T-helper 1 cell treated with Interleukin-12 subunit alpha and Interleukin-12 subunit beta and Interleukin-4 antibody, amounts not matched to agents 30 ng/mL and 1 ng/mL, for 36 hours (primary cell): ENCODE data around the gene TNS3. TPM values are rescaled to one million over a fixed set of nuclear protein-coding genes. Genes with fewer than 3 reads are reported as not detected.

ENCODE experiments used
- intact Hi-C: fragments of 100-400 bp; cut with micrococcal nuclease; formaldehyde crosslinking; loops from one replicate; pipeline ENCODE4 v1.15.1; 2024
- total RNA-seq: library from RNA; stranded (reverse); gene quantifications from 2 replicates; pipeline ENCODE4 v1.2.3, GENCODE V29; 2022

Gene TNS3
- total RNA-seq, 1 donor from 2014 or later: 0.51 TPM

DNA sequence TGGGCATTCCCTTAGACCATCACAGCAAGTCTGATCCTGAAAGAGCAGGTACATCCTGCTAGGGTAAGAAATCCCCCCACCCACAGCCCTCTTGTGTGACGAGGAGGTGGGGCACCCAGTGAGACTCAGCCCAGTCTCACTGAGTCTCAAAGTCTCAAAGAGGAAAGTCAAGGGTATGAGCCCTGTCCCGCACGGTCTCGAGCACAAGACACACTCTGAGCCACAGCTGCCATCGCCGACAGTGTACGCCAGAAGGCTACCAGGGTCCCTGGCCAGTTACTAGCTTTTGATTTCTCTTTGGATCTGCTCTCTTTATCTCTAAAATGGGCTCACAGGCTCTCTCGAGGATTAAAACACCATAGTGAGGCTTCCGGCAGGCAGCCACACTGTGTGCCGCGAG lies 190.2 kb downstream of the TNS3 start:
- intact Hi-C loops: no loop called here

DNA sequence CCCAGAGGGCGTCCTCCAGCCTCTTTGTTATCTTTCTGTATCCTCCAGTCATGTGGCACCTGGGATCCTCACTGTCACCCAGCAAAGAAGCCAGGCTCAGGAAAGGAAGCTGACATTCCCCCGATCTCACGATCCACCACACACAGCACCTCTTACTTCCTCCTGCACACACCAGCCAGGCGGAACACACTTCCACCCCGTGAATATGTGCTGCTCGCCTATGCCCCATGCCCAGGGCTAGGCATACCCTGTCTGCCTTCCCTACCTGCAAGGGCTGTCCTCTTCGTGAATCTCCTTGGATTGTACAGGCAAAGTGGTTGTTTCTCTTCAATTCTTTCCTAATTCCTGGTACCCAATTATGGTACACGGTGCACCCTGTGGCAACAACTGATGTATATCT lies 191.0 kb downstream of the TNS3 start:
- intact Hi-C loops: no loop called here

DNA sequence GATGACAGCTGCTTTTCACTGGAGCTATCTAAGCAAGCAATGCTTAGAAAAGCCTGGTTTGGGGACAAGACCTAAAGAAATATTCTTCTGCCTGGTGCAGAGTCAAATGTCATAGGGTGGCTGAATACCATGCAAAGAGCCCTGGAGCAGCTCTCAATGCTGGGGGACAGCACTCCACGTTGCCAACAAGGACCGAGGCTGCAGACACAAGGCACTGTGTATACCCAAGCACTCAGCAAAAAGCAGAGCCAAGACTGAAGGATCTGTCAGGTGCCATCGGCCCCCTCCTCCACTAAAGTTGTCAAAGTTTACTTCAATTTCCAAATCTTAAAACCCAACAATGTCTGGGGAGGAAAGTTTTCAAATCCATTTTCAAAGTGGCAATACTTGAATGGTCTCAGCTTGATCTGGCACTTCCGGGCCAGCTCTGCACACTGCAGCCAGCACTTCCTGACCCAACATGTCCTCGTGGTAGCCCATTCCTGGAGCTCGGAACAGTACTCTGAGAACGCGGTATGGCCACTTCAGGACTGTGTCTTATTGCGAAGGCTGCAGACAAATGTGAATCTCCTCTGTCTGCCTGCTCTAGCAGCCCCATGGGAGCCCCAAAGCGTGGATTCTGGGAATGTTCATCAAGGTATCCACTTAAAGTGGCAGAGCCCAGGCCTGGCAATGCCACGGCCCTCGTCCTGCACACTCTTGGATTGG lies 191.8 kb downstream of the TNS3 start:
- intact Hi-C loops: no loop called here

DNA sequence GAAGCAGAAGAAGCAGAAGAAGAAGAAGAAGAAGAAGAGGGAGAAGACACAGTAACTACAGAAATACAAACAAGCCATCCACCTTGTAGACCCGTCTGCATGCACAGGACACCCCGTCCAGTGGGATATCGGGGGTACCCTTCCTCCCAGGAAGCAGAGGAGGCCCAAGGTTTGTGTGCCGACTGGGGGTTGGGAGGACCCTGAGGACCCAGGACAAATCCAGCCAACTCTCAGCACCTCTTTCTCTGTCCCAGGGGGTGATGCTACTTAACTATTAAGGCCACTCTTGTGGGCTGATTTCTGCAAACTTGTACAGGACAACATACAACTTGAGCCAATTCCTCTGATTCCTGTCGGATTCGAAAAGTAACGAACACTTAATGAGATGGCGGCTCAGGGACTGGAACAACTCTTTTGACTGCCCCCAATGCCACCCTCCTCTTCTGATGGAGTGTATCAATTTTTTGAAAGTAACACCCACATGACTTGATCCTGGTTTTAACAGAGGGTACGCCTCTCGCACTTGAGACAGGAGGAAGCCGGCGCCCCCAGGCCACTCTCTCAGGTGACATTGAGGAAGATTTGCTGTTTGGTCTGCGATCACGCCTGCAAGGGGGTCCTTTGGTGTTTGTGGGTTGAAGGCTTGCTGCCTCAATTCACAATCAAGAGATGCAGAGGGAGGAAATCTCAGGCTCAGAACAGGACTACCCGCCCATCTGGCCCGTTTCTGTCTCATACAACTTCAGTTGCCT lies 192.6 kb downstream of the TNS3 start:
- intact Hi-C loops: no loop called here

DNA sequence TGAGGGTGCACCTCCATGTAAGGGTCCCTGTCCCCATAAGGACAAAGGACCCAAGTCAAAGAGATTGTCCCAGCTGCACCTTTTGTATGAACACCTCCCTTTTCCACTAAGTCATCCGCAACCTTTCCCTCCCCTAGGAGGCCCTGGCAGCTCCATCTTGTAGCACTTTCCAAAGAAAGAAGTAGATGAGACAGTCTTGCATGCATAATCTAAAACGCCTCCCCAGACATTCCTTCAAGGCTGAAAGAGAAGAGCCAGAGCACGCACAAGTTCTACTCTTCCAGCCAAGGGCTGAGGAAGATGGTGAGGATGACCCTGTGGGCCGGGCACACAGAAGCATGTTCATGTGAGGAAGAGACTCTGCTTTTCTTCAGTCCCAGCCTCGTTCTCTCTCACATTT lies 194.4 kb downstream of the TNS3 start:
- intact Hi-C loops: no loop called here

DNA sequence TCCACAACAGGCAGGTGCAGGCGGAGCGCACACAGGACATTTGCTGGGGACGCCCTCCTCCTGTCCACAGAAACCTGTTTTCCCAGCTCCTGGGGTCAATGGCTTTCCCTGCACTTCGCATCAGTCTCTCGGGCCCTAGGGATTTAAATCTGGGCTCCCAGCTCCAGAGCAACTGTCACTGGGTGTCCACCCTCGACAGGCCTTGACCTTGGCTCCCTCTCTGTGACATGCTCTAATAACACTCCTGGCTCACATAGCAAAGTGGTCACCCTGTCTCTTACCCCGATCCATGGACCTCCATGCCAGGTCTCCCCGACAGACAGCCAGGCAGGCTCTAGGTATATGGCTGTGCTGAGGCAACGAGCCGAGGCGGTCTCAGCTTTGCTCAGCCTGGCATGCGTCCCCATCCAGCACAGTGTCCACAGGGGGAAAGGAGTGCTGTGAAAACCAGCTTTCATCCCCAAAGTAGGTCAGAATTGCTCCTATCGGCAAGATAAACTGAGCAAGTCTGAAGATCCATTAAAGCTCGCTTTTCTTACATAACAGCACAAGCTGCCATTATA lies 195.6 kb downstream of the TNS3 start:
- intact Hi-C loops: no loop called here

DNA sequence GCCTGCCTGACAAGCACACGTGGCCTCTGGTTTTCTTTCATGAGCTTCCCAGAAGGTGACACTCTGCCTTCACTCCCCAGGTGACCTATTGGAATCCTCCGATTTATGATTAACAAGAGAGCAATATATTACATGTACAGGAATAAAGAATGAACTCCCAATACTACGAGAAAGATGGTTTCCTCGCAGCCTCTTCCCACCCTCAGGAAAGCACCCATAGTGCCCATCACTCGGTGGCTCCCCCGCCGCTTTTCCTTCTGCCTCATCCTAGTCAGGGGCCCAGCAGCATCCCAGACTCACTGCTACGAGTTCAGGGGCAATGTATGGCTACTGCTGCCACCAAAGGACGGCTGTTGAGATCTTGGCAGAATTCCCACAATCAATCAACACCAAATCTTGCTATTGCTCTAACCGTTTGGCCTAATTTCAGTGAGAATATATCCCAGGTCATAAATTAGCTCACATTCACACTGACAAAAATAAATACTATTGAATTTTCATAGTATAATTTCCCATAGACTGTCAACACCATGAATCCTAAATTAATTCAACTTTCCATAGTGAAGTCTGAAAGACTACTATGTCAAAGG lies 196.3 kb downstream of the TNS3 start:
- intact Hi-C loops: no loop called here

DNA sequence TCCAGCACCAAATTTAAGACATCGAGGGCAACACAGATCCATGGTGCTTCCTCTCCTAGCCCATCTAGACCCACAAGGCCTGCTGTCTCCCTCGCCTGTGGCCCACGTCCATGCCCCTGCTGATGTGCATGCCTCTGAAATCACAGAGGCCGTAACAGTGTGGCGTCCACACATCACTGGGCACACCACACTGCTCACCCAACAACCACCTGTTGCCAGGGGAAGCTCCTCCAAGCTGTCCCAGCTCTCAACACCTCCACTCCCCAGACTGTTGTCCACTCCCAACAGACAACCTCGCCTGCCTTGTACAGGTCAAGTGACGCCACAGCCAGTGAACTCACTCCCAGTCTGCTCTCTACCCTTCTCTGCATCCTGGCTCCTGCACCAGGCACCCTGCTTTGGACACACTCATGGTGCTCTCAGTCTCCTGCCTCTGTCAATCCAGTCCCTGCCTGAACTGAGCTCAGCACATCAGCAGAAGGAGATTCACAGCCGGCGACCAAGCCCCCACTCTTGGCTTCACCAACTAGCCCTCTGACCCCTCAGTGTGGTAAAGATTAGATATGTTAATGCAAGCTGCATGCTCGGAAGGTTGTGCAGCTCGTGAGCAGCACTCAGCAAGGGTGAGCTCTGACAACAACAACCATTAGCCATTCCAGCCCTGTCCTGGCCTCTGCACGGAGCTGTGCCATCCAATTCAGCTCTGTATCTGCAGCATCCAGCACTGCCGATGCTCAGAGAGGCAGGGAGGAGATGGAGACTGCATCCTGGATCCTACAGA lies 197.0 kb downstream of the TNS3 start:
- intact Hi-C loops: no loop called here

DNA sequence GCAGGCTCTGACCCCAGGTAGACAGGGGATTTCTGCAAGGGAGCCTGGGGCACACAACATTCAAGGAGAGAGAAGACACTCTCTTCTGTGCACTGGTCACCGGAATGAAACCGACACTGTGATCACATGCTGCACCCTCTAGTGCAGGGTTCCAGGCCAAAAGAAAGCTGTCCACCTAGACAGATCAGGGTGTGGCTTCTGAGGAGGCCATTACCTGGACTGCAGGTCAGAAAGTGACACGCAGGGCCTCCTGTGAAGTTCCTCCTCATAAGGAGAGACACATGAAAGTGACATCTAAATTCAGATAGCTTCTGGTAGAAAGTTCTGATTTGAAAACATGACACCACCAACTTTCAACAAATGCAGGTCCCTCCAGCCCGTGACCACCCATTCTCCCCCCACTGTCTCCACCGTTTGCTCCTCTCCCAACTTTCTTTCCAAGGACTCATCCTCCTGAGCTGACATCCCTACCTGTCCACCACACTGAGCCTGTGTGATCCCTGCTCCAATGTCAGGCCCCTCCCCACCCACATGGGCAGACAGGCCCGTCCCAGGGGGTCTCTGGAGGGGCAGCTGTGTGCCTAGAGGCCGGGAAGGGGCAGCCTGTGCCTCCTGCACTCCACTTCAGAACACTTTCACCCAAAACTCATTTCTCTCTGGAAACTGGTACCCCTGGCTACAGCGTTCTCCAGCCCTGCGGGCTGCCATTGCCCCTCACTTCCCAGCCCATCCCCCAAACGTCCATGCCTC lies 198.0 kb downstream of the TNS3 start:
- intact Hi-C loops: no loop called here

DNA sequence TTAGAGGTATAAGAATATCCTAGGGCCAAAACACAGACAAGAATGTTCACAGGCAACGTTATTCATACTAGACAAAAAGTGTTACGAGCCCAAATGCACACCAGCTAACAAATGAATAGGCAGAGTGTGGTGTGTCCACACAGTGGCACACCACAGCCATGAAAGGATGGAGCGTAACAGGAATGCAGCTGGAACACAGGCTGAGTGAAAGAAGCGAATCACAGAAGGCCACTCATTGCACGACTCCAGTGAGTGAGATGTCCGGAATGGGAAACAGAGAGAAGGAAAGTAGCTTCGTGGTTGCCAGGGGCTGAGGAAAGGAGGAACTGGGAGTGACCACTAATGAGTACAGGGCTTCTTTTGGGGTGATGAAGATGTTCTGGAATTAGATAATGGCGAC lies 198.8 kb downstream of the TNS3 start:
- intact Hi-C loops: no loop called here

DNA sequence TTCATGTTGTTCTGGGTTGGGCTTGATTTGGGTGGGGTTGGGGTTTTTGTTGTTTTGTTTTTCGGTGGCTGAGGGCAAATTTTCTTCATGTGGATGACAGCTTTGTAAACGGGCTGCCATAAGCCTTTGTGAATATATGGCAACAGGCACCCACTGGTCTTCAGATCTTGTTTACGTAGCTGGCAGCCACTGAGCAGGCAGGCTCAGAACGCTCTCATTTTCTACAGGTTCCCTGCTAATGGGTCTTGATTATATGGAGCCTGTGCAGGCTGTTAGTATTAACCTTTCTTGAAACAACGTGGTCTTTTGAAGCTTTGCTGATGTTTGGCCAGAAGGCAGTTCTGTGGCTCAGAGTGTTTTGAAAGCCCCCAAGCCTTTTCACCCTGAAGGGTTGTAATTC lies 199.7 kb downstream of the TNS3 start:
- intact Hi-C loops: no loop called here

DNA sequence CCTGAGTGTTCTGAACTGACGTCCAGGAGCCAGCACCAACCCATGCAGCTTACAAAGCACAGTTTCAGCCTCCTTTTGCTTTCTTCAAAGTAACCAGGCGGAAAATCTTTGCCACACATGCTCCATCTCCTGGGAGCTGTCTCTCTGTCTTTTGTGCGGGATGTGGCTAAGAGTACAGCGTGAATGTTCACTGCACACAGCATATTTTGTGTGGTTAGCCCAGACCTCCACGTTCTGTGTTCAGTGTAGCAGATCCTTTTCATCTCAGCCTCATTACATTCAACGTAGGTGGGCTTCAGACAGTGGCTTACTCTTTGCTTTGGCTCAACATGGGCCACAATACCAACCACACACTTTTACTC lies 200.8 kb downstream of the TNS3 start:
- intact Hi-C loops: no loop called here

DNA sequence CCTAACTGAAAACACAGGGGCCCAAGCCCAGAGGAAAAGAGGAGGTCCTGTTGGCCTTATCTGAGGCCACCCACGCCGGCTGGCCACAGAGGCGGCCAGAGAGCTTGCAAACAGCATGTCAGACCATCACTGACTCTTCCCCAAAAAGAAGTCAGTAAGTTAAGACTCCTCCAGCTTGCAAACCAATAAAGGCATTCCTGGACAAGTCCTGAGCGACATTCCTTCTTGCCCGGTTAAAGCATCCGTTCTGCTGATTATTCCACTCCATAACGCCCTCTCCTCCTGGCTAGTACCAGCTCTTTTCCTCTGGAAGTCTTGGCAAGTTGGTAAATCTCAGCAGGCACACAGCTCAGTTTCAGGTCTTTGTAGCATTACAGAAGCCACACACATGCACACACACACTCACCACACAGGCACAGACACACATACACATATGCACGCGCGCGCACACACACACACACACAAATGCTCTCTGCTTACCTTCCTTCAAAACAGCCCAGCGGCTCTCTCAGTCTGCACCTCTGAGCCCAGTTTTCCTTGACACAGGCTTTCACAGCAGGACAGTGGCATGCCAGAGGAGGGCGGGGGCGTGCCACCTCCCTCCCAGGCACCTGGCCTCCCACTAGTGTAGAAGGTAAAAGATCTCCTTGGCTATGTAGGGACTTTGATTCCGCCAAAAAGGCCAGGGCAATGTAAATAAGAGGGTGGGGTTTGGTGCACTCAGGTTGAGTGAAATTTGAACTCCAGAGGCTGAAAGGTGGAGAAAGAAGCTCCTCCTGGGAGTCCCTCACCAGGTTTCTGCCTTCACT lies 201.4 kb downstream of the TNS3 start:
- intact Hi-C loops: no loop called here

DNA sequence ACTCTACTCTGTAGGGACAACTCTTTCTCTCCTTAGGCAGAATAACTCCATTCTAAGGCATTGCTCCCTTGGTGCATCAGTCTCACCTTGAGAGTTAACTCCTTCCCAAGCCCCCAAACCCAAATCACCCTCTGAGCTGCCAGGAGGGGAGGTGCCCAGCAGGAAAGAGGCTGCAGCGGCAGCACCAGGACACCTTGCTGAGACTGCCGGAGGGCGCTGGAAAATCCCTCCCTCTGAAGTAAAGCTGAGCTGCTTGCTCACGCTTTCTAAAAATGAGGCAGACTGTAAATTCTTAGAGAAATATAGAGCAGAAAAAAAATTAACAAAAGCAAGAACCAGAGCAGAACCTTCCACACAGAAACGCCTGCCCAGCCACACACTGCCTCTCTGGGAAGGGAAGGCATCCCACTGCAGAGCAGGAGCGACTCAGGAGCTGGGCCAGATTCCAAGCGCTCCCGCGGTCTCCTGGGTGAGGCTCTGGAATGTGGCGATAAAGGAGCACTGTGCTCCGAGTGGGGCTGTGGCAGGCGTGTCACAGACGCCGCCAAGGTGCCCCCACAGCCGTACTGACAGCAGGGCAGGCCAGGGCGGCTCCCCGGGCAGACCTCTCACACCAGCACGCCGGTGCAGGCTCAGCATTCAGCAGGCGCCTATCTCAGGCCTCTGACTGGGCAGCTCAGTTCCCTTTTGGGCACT lies 202.1 kb downstream of the TNS3 start:
- intact Hi-C loops: no loop called here

DNA sequence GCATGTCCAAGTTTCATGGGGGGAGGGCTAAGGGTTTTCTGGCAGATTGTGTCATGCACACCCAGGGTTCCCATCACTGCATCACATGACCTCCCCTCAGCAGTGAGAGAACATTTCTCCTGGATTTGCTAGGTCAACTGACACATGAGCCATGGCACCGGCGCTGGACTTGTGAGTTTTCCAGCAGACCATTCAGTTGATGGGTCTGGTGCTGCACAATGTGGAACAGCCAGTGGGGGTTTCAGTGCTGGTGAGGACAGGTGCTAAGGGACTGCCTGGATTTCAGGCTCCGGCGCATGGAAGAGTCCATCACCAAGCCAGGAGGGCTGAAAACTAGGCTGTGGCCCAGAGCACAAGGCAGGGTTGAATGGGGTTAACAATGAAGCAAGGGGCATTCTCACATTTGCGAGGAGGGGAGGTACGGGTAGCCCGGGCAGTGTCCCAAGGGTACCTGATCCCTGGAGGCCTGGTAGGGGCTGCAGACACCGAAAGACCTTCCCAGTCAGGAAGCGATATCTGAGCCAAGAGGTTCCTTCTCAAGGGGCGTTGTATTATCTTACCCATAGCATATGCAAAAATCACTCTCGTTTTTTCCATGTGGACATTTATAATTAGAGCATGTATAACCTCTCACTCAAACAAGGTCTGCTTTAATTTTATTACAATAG lies 203.0 kb downstream of the TNS3 start:
- intact Hi-C loops: no loop called here

DNA sequence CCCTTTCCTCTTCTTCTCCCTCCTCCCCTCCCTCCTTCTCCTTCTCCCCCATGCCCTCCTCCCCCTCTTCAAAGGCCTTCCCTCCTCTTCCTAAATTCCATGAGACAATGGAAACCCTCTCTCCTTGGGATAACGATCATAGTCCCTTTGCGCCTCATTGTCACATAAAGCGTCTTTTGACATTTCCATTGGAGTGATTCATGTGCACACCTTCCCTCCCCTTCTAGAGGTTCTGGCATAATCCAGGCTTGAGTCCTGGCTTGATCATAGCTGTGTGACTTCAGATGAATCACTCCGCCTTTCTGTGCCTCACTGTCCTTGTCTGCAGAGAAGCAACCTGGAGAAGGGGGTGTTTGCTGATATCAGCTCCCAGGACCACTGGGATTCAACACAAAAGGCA lies 204.2 kb downstream of the TNS3 start:
- intact Hi-C loops: no loop called here

DNA sequence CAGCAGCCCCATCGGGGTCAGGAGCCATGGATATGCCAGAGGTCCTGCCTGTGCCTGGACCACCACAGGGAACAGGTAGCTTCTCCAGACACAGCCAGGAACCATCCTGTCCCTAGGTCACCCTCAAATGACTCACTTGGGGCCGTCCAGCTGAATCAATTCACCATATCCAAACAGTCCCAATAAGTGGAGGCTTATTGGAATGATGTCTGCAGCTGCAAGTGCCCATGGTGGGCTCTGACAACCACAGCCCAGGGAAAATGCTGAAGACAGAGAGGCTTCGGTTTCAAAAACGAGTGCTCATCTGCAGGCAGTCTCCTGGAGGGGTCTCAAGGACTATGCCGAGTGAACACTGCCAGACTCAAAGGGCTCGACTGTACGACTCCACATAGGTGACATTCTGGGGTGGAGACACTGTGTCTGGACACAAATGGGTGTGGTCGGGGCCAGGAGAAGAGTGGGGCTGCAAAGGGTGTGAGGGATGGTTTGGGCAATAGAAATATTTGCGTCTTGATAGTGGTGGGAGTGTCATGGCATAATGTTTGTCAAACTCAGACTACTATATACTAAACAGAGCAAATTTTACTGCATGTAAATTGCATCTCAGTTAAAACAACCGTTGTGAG lies 204.8 kb downstream of the TNS3 start:
- intact Hi-C loops: no loop called here

DNA sequence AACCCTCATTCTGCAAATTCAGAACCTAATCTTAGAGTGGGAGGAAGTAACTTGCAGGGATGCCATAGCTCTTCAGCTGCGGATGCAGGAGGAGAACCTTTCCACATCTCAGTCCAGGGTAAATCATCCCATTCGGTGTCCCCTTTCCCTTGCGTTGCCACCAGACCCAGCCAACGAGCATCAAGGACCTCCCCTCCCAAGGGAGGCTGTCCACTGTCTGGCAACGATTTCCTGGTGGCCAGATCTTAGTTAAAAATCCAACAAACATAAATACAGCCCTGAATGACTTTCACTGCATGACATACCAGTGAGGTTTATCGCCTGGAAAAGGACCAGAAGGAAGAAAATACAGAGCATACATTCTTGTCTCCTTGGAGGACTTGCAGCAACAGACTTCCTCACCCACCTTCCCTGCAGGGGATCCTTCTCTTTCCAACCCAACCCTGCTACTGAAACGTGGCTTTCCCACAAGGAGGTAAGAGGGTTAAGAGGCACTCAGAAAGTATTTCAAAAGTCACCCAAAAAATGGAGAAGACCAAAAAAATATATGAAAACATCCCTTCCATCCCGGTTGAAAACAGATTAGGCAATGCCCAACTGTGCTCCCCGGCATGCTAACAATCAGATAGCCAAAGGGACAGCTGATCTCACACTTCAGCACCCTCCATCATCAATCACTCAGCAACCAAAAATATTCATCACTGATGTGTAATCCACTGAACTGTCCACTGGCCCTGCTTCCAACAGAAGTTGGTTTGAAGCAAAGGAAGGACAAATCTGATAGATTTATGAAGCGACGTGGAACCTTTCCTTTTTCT lies 206.6 kb downstream of the TNS3 start:
- intact Hi-C loops: no loop called here
